OCI-M2 (cell line): ENCODE measurements around the gene SGCA.

ENCODE experiments used
- DNase-seq: peaks from one replicate; lab custom pipeline; 2025; ENCODE audit not compliant: unreplicated experiment; lab: John Stamatoyannopoulos, UW

The SGCA gene

GRCh38 chr17:50192618-50193291 is 26.9 kb downstream of the SGCA start:
- no peak for DNase-seq

DNA sequence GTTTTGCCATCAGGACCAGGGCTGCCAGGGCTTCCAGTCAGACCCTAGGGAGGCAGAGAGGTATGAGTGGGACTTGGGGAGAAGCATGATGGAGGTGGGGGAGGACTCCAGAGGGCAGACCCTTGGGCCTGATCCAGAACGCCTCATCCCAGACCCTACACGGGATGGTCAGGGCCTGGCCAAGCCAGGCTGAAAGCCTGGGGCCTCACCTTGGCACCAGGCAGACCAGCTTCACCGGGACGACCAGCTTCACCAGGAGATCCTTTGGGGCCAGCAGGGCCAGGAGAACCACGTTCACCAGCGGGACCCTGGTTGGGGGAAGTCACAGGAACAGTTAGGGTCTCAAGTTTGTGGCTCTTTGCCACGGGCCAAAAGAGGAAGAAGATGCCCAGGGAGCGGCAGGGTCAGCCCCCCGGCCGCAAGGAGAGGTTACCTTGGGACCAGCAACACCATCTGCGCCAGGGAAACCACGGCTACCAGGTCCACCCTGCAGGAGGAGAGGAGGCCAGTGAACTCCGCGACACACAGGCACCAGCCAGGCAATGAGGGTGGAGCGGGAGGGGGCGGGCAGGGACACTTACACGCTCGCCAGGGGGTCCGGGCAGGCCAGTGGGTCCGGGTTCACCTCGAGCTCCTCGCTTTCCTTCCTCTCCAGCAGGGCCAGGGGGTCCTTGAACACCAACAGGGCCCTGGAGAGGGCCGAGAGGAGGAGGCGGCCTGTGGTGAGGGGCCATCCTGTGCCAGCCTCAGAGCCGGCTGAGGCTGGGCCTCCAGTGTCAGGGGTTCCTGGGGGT is 28.5 kb downstream of the SGCA start:
- no peak for DNase-seq

DNA sequence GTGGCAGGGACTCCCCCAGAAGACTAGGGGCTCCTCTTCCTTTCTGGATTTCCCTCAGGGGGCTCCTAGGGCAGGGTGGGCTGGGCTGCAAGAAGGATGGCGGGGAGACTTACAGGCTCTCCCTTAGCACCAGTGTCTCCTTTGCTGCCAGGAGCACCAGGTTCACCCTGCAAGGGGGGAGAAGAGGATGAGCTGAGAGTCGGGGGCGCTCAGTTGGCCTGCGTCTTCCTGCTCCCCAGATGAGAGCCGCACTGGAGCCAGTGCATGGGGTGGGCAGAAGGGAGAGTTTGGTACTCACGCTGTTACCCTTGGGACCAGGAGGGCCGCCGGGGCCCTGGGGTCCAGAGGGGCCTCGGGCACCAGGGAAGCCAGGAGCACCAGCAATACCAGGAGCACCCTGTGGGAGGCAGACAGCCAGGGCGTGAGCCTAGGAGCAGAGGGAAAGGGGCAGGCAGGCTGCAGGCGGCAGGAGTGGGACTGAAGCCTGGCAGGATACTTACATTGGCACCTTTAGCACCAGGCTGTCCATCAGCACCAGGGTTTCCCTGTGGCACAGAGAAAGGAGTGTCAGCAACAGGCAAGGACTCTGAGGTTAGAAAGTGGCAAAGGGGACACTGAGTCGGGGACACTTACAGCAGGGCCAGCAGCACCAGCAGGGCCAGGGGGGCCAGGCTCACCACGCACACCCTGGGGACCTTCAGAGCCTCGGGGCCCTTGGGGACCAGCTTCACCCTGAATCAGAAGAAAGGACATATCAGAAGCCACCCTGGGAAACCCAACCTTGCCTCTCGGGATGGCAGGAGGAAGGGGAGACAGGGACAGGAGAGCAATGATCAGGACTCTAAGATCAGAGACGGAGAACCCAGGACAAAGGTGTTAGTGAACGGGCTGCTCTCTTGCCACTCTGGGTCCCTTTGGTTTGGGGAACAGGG is 29.4 kb downstream of the SGCA start:
- no peak for DNase-seq

GRCh38 chr17:50196036-50196435 is 30.2 kb downstream of the SGCA start:
- DNase-seq = no peak

DNA sequence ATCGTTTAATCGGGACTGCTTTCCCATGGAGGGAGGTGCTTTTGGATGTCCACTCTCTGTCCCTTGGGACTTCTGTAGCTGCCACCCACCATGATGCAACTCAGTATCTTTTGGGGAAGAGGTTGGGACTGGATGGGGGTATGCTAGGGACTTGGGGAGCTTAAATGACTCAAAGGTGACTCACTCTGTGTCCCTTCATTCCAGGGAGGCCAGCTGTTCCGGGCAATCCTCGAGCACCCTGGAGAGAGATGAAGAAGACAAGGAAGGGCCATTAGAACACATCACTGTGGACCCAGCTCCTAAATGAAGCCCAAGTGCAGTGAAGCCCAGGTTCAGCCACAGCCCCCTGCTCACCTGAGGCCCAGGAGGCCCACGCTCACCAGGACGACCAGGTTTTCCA is 31.0 kb downstream of the SGCA start:
- DNase-seq = no peak

- DNase-seq = no peak
These were observed 32.3 kb downstream of the SGCA start for GRCh38 chr17:50198026-50198669.

DNA sequence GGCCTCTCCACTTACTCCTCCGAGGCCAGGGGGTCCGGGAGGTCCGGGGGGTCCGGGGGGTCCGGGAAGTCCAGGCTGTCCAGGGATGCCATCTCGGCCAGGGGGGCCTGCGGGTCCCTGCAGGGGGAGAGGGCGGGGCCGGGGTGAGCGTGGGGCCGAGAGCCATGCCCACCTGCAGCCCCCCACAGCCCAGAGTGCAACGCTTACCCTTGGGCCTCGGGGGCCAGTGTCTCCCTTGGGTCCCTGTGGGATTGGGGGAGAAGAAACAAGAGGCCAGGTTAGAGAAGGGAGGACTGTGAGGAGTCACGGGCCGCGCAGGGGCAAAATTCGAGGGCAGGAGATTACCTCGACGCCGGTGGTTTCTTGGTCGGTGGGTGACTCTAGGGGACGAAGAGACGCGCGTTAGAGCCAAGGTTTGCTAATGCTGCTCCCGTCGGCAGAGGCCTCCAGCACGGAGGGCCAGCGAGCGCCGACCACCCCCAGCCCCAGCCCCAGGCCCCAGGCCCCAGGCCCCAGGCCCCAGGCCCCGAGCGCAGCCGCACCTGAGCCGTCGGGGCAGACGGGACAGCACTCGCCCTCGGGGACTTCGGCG is 33.5 kb downstream of the SGCA start:
- DNase-seq = no peak

GRCh38 chr17:50199803-50200456 is 34.1 kb downstream of the SGCA start:
- DNase-seq = no peak

- no peak for DNase-seq
These were observed 34.9 kb downstream of the SGCA start for GRCh38 chr17:50200457-50201275.

- no peak for DNase-seq
These were observed 35.6 kb downstream of the SGCA start, which contains the start of gene COL1A1 for GRCh38 chr17:50201276-50201854. Gene COL1A1, minus strand, starts transcription at chr17:50201631. Its CDS starts 118 bp downstream, at chr17:50201513.

DNA sequence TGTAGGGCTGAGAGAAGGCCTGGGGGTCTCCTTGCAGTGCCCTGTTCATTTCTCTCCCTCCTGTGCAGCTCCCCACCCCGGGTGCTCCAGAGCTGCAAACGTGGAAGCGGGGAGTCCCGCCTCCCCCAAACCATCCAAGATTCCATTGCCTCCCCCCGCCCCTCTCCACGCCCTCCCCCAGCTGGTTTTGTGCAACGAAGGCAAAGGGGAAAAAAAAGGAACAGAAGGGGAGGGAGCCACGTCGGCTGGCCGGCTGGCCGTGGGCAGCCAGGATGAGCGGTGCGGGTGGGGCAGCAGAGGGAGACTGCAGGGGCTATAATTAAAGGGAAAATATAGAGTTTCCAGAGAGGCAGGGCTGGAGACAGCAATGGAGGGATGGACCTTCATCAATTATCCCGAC is 37.3 kb downstream of the SGCA start:
- DNase-seq = no peak

GRCh38 chr17:50203604-50204345 is 38.0 kb downstream of the SGCA start:
- no peak for DNase-seq

GRCh38 chr17:50204431-50204830 is 38.6 kb downstream of the SGCA start:
- DNase-seq = no peak

DNA sequence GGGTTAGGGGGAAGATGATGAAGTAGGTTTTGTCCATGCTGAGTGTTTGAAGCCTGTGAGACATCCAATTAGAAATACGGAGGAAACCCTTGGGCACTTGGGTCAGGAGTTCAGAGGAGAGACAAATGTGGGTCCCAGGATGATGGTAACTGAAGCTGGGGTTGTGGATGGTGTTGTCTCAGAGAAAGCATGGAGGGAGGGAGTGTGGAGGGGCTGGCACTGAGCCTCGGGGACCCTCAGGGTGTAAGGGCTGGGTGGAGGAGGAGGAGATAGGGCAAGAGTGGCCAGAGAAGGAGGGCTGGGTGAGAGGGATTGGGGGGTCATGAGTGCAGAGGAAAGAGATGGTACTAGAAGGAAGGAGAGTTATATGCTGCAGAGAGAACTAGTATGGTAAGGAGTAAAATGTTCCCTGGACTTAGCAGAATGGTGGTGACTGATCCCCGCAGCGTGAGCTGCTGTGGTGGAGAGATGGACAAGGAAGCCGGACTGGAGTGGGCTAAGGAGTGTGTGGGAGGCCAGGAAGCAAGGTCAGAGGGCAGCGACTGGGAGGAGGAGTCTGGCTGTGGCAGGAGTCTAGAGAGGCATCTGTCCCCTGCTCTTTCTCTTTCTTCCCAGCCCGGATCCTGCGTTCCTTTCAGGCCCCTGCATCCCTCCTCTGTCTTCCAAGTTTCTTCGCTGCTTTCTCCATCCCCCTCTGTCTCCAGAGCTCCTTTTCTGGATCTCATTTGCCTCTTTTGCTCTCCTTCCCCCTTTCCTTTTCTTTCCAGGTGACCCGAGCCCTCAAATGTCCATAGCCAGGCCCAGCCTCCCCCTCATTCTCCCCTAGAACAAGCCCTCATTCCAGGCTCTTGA is 39.5 kb downstream of the SGCA start:
- no peak for DNase-seq

GRCh38 chr17:50205963-50206505 is 40.2 kb downstream of the SGCA start:
- DNase-seq = no peak

GRCh38 chr17:50206604-50207293 is 40.9 kb downstream of the SGCA start:
- DNase-seq = no peak
